ENCODE results near the gene SPACA7.
"Not testable (repeated sequence)": the region's sequence is repeated elsewhere in the genome, so short reads cannot be mapped to it uniquely, and the experiment has no call there.

SPACA7 gene

DNA sequence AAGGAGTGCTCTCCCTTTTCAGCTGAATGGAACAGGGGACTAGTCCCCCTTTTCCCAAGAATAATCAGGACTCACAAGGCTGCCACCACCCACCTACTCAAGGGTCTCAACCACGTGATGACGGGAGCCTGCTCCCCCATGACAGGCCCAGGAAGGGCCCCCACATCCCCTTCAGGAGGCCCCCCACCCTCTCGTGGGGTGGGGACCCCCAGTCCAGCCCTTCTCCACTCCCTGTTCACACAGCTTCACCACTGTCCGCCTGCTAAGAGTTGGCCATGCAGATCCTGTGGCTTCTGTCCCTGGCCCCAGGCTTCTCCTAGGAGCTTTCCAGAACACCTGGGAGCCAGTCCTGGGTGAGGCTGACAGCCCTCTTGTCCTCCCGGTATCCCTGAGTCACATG lies 56.6 kb downstream of the SPACA7 start:
- not testable (repeated sequence) for DNase-seq

DNA sequence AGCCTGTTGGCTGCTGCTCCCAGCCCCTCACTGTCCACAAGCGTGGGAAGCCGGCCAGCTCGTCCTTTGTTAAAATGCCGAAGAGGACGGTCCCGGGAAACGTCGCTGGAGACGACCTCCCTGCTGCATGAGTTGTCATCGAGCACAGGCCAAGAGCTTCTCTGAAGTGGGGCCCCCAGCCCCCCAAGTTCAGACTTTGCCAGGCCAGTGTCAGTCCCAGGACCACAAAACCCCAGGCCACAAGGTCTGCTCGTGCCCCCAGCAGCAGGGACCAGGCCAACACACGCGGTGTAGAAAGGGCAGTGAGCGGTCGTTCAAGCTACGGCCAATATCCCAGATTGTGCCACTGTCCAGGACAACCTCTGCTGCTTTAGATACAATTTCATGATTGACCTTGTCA lies 57.4 kb downstream of the SPACA7 start:
- not testable (repeated sequence) for DNase-seq

DNA sequence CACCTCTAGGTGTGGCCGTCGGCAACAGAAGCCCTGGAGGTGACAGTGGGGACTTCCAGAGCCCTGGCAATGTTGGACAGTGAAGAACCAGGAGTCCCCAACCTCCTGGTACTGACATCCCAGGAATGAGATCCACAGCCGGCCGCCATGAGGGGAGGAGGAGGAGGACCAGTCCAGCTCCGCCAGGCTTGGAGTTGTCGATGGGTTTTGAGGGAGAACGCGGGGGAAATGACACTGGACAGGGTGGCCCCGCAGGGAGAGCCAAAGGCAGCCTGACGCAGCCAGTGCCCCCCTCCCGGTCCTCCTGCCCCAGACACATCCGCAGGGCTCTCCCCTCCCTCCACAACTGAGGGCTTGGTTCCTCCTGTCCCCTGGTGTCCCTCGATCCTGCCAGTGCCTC lies 57.9 kb downstream of the SPACA7 start:
- no peak for DNase-seq

DNA sequence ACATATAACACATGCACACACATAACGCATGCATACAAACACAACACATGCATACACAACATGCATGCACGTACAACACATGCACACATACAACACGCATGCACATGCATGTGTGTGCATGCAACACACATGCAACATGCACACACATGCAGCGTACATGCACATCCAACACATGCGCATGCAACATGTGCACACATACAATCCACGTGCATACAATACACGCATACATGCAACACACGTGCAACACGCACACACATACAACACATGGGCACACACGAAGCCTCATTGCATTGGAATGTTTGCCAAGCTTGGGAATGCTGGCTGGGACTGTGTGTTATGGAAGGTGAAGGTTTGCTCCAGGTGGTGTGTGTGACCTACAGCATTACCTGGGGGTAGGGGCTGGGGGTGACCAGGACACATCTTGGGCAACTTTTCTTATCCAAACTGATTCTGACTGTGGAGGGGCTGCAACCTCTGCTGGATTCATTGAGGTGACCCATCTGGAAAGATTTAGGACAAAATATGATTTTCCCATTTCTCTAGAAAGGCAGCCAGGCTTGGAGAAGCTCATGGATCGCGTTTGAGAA lies 58.9 kb downstream of the SPACA7 start:
- no peak for DNase-seq

DNA sequence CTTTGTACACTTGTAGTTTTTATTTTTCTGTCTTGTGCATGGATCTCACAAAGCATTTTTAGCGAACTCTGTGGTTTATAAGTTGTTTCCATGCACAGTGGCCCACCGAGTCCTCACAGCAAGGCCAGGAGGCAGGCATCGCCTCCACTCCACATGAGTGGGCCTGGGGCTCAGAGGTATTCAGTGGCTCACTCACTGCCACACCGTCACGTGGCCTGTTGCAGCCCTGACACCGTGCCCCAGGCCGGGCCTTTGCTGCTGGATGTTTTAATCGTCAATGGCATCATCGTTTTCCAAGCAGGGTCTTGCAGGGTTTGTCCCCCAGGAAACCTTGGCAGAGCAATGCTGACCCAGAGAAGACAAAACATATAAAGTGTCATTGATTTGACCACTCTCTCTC lies 59.8 kb downstream of the SPACA7 start:
- DNase-seq = no peak

DNA sequence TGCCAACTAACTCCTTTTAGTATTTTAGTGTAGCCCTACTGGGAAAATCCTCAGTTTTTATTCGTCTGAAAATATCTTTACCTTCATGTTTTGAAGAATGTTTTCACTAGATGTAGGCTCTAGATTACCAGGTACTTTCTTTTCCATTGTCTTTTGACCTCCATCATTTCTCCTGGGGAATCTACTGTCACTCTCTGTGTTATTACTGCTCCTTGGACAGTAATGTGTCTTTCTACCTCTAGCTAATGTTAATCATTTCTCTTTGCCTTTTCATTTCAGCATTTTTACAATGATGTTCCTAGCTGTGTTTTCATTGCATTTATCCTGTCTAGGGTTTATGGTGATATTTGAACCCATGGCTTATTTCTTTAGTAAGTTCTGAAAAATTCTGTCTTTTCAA lies 61.9 kb downstream of the SPACA7 start:
- no peak for DNase-seq

DNA sequence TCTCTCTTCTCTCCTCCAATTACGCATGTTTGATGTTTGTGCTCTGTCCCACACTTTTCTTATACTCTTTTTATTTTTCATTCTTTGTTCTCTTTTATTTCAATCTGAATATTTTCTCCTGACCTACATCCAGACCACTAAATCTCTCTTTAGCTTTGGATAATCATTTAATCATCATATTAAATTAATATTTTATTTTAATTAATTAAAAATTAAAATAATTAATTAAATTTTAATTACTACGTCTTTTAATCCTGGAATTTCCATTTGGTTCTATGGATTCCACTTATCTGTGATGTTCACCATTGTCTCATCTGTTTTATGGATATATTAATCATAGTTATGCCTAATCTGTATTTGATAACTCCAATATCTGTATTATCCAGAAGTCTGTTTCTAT lies 62.4 kb downstream of the SPACA7 start:
- DNase-seq = no peak

DNA sequence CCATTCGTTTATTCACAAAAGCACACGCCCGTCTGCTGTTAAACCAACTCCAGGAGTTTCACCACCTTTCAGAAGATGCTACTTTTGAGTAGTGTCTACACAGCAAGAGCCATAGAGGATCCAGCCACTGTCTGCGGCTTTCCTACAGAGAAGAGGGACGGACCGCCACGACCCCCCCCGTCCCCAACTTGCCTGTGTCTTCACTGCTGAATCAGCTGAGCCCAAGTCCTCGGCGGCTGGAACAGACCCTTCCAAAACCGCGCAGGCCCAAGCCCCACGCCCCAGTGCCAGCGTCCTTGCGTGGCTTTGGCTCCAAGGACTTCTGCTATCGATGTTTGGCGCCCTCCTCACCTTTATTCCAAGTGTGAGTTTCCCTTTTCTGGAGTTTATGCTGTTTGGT lies 65.1 kb downstream of the SPACA7 start:
- DNase-seq = no peak

DNA sequence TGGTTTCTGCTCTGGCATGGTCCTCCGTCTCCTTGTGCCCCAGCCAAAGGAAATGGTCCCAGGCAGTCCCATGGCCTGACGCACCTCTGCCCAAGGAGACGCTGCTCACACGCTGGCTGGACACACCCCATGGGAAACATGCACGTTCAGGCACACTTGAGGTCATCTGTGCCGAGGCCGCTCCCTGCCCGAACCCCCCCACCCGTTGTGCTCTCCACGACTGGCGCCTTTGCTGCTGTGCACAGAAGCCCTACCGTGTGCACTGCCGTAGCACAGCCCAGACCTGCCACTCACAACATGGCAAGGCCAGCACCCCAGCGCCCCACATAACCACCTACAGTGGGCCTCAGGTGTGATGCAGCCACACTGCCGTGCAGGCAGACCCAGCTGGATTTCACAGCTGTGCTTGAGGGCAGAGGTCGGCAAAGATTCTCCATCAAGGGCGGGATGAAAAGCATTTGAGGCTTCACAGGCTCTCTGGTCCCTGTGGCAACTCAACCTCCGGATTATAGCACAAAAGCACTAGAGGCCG lies 65.7 kb downstream of the SPACA7 start:
- DNase-seq = no peak

DNA sequence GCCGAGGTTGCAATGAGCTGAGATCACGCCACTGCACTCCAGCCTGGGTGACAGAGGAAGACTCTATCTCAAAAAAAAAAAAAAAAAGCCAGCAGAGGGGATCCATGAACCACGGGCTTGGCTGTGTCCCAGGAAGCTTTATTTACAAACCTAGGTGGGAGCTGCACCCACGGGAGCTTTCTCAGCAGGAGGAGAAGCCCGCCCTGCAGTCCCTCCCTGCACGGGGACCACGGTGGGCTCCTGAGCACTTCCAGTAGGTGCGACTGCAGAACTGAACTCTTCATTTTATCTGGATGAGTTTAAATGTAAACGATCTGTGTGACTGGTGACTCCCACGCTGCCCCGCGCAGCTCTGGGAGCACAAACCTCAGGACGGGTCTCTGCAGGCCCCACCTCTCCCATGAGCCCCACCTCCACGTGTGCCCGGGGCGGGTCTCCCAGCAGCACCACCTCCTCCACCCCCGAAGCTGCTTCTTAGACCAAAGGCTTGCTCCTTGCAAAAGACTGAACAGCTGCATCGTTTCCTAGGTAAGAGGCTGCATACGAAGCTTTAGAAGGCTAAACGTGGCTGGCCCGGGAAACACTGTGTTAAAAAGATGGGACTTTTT lies 66.4 kb downstream of the SPACA7 start:
- DNase-seq = no peak

DNA sequence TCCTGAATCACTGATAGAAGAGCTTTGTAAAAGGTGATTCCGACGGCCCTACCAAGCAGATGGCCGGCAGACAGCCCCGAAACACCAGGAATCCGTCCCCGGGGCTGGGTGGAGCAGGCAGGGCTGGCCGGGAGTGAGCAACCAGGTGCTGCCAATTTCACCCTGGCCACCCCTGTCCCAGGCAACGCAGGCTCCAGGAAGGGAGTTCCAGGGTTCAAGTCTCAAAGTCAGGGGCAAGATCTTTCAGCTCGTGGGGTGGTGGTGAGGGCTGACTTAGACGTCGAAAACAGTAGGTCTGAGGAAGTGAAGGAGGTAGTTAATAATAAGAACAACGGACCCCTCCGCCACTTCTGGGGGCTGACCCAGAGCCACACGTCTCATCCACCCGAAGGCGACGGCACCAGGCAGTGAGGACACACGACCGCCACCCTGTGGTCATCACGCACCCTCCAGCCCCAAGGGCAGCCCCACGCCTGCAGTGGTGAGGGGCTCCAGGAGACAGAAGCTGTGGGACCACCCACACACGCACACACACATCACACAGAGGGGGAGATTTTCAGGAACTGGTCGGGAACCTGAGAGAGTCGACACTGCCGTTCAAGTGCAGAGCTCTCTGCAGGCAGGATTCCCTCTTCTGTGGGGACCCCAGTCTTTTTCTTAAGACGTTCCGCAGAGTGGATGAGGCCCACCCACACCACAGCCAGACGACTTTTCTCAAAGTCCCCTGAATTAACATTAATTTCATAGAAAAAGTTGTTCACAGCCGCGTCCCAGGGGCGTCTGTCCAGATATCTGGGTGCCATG lies 67.2 kb downstream of the SPACA7 start:
- DNase-seq = no peak

DNA sequence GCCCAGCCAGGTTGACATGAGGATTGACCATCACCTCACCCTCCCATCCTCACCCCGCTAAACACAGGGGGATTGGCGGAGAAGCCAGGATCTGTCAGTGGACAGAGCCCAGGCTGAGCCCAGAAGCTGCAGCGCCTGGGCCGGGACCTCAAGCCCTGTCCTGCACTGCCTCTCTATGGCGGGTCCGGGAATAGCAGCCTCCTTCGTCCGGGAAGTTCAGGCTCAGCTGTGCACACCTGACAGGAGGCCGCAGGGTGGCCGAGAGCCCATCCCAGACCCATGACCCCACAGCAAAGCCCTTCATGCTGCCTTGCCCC lies 67.8 kb downstream of the SPACA7 start:
- peak; percentile 24 for DNase-seq

DNA sequence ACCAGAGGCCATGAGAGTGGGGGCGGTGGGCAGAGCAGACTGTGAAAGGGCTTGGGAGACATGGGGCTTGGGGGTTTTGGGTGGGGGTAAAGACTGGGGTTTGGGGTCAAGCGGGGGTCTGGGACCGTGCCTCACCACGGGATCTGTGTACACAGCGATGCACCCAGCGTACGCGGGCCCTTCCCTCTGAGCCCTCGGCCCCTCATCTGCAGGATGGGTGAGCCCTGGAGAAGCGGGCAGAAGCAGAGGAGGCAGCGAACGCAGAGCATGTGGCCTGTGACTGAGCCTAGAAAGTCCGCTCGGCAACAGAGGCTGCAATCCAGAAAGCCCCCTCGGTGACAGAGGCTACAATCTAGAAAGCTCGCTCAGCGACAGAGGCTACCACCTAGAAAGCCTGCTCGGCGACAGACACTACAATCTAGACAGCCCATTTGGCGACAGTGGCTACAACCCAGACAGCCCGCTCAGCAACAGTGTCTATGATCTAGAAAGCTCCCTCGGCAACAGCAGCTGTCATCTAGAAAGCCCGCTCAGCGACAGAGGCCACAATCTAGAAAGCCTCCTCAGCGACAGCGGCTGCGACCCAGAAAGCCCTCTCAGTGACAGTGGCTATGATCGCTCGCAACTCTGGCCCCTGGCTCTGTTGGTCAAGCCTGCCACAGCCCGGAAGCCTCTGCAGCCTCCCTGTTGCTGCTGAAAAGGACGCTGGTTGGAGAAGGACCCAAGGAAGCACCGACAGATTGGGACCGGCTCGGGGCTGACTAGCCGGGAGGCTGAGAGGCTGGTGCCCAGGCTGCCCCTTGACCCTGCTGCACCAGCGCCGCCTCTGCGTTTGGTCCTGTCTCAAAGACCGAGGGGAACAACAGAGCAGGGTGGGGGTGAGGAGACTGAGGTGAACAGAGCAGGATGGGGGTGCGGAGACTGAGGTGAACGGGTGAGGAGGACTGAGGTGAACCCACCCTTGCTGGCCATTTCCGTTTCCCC lies 68.6 kb downstream of the SPACA7 start:
- DNase-seq = no peak

DNA sequence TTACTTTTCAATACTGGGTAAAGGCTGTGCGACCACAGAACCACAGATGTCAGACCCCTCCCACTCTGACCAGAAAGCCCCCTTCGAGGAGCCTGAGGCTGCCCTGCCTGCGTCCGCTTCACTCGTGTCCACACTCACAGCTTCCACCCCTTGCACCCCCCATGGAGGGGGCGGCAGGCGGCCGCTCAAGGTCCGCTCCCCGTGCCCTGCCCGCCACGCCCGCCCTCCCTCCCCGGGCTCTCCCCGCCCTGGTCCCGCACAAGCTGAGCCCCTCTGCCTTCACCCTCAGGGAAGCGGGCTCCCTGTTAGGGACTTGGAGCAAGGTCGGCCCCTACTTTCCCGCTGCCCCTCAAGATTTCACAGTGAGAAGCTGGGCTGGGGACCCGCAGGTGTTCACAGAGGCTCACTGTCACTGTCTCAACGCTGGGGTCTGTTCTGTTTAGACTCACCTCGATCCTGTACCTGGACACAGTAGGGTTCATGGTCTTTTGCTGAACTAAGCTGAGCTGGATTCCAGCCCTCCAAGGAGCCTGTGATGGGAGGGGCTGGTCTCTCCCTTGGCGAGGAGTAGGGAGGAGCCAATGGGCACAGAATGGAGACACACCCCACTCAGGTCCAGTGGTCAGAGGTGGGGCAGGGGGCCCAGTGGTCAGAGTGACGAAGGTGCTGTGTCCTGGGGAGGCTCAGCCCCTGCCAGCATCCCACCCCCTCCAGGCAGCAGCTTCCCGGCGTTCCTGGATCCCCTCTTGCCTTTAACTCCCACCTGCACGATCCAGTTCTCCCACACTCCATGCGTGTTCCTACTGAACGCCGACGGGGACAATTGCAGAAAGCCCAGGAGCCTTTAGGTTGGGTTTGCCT lies 69.5 kb downstream of the SPACA7 start:
- DNase-seq = no peak

DNA sequence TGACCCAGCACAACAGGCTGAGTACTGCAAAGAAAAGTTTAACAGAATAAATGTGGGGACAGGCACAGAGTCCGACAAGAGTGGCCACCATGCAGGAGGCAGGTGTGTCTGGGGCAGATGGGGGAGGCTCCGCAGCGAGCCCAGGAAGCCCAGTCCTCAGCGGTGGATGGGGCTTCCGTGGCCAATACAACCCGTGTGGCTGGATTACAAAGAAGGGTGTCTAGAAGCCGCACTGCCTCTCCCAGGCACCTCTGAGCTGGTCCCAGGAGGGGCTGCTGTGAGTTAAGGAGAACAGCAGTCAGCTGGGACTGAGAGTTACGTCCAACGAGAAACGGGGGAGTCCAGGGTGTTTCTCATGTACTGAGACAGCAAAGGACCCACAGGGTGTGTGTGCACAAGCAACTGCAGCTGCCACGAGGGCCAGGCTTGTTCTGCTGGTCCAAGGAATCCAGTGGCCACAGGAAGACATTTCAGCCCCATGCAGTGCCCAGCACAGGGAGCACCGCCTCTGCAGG lies 70.2 kb downstream of the SPACA7 start:
- DNase-seq = no peak

DNA sequence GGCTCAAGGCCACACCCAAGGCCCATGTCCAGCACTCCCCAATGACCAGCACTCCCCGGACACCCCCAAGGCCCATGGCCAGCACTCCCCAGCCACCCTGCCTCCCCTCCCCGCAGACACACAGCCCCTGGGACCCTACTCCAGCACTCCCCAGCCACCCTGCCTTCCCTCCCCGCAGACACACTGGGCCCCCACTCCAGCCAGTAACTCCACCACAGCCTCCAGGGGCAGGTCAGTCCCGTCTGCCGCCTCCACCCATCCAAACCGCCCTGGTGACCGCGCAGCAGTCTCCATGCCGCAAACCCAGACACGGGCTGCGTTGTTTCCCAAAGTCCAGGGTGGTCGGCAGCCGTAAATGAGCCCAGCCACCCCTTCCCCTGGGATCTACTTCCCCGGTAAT lies 70.7 kb downstream of the SPACA7 start:
- DNase-seq = no peak

DNA sequence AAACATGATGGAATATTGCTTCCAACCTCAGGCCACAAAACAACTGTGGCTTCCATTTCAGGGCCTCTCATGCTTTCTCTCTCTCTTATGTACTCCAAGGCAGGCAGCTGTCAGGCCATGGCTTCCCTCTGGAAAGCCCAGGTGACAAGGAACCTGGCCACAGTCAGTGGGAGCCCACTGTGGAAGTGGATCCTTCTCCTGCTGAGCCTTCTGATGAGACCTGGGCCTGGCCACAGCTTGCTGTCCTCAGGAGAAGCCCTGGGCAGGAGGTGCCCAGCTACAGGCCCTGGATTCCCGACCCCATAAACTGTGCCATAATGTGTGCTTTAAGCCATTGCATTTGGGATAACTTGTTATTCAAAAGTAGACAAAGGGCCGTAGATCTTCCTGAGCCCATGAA lies 71.2 kb downstream of the SPACA7 start:
- no peak for DNase-seq

DNA sequence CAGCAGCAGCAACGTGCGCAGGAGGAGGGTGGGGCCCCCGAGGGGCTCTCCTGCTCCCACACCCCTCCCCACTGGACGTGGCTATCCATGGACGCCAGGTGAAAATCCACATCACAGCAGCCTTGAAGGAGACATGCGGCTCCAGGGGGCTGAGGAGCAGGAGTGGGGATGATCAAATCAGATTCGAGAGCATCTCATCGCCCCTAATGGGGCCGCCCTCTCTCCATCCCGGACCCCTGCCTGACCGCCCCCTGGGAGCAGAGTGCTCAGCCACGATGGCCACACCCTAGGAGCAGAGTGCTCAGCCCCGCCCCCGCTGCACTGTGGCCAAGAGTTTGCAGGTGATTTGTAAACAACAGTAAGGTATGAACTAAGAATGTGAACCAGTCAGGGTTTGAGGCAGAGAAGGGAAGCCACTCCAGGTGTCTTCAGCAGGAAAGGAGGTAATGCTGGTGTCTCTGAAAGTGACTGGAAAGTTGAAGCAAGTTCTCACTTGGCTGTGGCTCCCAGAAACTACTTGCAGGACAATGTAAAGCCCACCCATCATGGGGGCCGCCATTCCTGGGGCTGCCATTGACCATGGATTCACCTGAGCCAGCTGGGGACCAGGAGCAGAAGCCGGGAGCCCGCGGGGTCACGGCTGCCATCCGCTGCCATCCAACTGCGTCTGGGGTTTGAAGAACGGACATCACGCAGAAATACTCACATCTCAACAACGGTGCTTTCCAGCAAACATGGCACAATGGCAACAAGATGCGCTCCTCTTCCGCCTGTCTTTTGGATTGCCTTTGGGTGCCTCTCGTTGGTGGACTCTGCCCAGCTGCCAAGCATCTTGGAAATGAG lies 71.8 kb downstream of the SPACA7 start:
- DNase-seq = no peak

DNA sequence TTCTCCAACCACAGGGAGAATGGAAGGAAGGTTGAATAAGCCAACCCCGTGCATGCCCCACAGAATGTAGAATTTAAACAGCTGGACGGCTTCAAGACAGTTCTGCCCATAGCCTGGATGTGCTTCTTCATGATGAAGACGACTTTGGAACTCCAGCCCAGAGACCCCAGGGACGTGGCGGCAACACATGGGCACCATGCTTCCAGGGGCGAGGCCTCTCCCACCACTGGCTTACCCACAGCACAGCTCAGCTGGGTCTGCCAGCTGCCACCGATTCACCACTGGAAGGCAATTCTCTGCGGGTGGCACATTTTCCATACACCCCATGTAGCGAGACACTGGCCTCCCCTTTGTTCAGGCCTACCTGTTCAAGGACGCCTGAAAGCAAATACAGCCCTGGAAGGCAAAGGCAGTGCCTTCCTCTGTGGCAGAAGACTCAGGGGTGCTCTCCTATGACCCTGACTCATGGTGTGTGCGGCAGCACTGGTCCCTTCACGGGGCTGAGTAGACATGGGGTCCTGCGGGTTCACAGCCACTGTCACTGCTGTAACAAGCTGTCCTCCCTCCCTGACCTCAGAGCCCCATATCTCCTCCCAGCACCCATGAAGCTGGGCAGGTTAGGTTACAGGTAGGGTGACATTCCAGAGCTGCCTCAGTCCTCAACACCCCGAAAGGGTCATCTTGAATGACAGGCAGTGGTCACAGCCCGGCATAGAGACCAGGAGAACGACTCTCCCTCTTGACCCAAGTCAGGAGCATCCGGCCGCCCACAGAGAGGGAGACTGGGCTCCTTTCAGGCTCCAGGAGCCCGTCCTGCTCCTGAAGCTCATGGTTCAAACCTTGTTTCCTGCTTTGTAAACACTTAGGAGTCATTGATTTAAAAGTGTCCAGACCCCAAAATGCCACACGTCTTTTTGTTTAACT lies 72.7 kb downstream of the SPACA7 start:
- no peak for DNase-seq

DNA sequence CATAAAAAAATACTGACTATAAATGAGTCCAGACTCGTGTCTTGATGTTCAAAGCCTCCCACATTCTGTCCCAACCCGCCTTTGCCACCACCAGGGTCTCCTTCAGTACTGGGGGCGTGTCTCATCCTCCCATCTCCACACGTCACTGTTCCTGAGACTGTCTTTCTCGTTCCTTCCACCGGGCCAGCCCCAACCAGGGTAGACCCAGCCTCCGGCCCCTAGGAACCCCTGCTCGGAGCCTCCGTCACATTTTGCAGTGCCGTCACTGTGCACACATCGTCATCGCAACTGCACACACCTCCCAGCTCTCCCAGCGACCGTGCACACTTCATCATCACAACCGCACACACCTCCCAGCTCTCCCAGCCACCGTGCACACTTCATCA lies 73.4 kb downstream of the SPACA7 start:
- DNase-seq = no peak
